HEK293 (cell line): ENCODE data around the gene ROPN1L.

ENCODE experiments used
- CTCF ChIA-PET: fragments of 350-600 bp; formaldehyde crosslinking; extraction: SDS; loops from one replicate; lab custom pipeline; 2021; ENCODE audit warnings: antibody characterized with exemption; lab: Yijun Ruan, JAX
- POLR2A ChIA-PET: fragments of 300-600 bp; formaldehyde crosslinking; extraction: SDS; loops from one replicate; lab custom pipeline; 2020; ENCODE audit warnings: antibody characterized with exemption, inconsistent platforms; lab: Yijun Ruan, JAX
- H3K27ac ChIP-seq: fragments of 200-500 bp; sonication (Bioruptor generic); 2 replicates; pipeline ENCODE4 v1.5.1; 2014; ENCODE audit warnings: low read depth, low read length, control low read depth, inconsistent platforms; ENCODE audit errors: extremely low read depth
- H3K36me3 ChIP-seq, 2 experiments: fragments of 200-500 bp in 1 of 2; sonication (Bioruptor generic) in 1 of 2; 1 replicate in 1 of 2; 2 replicates in 1 of 2; pipeline ENCODE4 v1.5.1; 2014 to 2017; ENCODE audit warnings: inconsistent platforms in 2 of 2, low read length in 2 of 2; ENCODE audit not compliant: control insufficient read depth in 2 of 2, insufficient read depth in 1 of 2
- H3K4me1 ChIP-seq: fragments of 200-500 bp; sonication (Bioruptor generic); 2 replicates; pipeline ENCODE4 v1.5.1; 2014; ENCODE audit warnings: mild to moderate bottlenecking, low read length, inconsistent platforms; ENCODE audit not compliant: control insufficient read depth, insufficient read depth
- H3K4me3 ChIP-seq: 2 replicates; pipeline ENCODE4 v1.5.1; 2011; ENCODE audit warnings: low read depth, mild to moderate bottlenecking, control low read depth, low read length, moderate library complexity
- H3K9me3 ChIP-seq: fragments of 200-500 bp; sonication (Bioruptor generic); 2 replicates; pipeline ENCODE4 v1.5.1; 2014; ENCODE audit warnings: low read depth, low read length, inconsistent platforms; ENCODE audit not compliant: control insufficient read depth, insufficient read depth
- SP7 ChIP-seq: fragments of 450-650 bp; formaldehyde crosslinking; IDR thresholded peaks from 2 replicates; pipeline ENCODE4 v1.5.1; 2016; ENCODE audit warnings: missing biosample characterization, missing genetic modification characterization
- ZBTB21 ChIP-seq: fragments of 450-650 bp; formaldehyde crosslinking; IDR thresholded peaks from 2 replicates; pipeline ENCODE4 v1.5.1; 2017; ENCODE audit warnings: missing biosample characterization, missing genetic modification characterization
- ZBTB48 ChIP-seq: fragments of 450-650 bp; formaldehyde crosslinking; IDR thresholded peaks from 2 replicates; pipeline ENCODE4 v1.5.1; 2016; ENCODE audit warnings: missing biosample characterization, missing genetic modification characterization
- ZBTB8A ChIP-seq: fragments of 450-650 bp; formaldehyde crosslinking; IDR thresholded peaks from 2 replicates; pipeline ENCODE4 v1.5.1; 2016; ENCODE audit warnings: missing biosample characterization, missing genetic modification characterization
- ZEB2 ChIP-seq: fragments of 450-650 bp; formaldehyde crosslinking; IDR thresholded peaks from 2 replicates; pipeline ENCODE4 v1.5.1; 2016; ENCODE audit warnings: missing biosample characterization, missing genetic modification characterization
- ZFP41 ChIP-seq: fragments of 450-650 bp; formaldehyde crosslinking; IDR thresholded peaks from 2 replicates; pipeline ENCODE4 v1.5.1; 2016; ENCODE audit warnings: missing biosample characterization, missing genetic modification characterization, borderline replicate concordance
- ZNF169 ChIP-seq: fragments of 450-650 bp; formaldehyde crosslinking; IDR thresholded peaks from 2 replicates; pipeline ENCODE4 v1.5.1; 2016; ENCODE audit warnings: missing biosample characterization, missing genetic modification characterization
- ZNF404 ChIP-seq: fragments of 450-650 bp; formaldehyde crosslinking; IDR thresholded peaks from 2 replicates; pipeline ENCODE4 v1.5.1; 2017; ENCODE audit warnings: missing biosample characterization, missing genetic modification characterization
- ZNF530 ChIP-seq: fragments of 450-650 bp; formaldehyde crosslinking; IDR thresholded peaks from 2 replicates; pipeline ENCODE4 v1.5.1; 2016; ENCODE audit warnings: low read depth, missing biosample characterization, missing genetic modification characterization
- ZNF571 ChIP-seq: fragments of 450-650 bp; formaldehyde crosslinking; IDR thresholded peaks from 2 replicates; pipeline ENCODE4 v1.5.0; 2017; ENCODE audit warnings: missing biosample characterization, missing genetic modification characterization
- ZNF629 ChIP-seq: fragments of 450-650 bp; formaldehyde crosslinking; IDR thresholded peaks from 2 replicates; pipeline ENCODE4 v1.5.1; 2017; ENCODE audit warnings: missing biosample characterization, missing genetic modification characterization
- ZNF785 ChIP-seq: fragments of 450-650 bp; formaldehyde crosslinking; IDR thresholded peaks from 2 replicates; pipeline ENCODE4 v1.5.1; 2016; ENCODE audit warnings: missing biosample characterization, missing genetic modification characterization
- ZSCAN23 ChIP-seq: fragments of 450-650 bp; formaldehyde crosslinking; IDR thresholded peaks from 2 replicates; pipeline ENCODE4 v1.5.1; 2016; ENCODE audit warnings: missing biosample characterization, missing genetic modification characterization
- TF ChIP-seq, protein P1 (sequence below): fragments of 450-650 bp; formaldehyde crosslinking; IDR thresholded peaks from 2 replicates; pipeline ENCODE4 v1.5.1; 2017; ENCODE audit warnings: missing biosample characterization, missing genetic modification characterization
- TF ChIP-seq, protein P2 (sequence below): fragments of 450-650 bp; formaldehyde crosslinking; IDR thresholded peaks from 2 replicates; pipeline ENCODE4 v1.5.1; 2016; ENCODE audit warnings: missing biosample characterization, missing genetic modification characterization, borderline replicate concordance
- TF ChIP-seq, protein P3 (sequence below): fragments of 450-650 bp; formaldehyde crosslinking; IDR thresholded peaks from 2 replicates; pipeline ENCODE4 v1.5.1; 2017; ENCODE audit warnings: missing biosample characterization, mild to moderate bottlenecking, missing genetic modification characterization, moderate library complexity
- TF ChIP-seq, protein P4 (sequence below): fragments of 450-650 bp; formaldehyde crosslinking; IDR thresholded peaks from 2 replicates; pipeline ENCODE4 v1.5.1; 2016; ENCODE audit warnings: missing biosample characterization, missing genetic modification characterization
- TF ChIP-seq, protein P5 (sequence below): fragments of 450-650 bp; IDR thresholded peaks from 2 replicates; pipeline ENCODE4 v1.5.1; 2018; ENCODE audit warnings: missing biosample characterization, mild to moderate bottlenecking, missing genetic modification characterization

ROPN1L gene

DNA sequence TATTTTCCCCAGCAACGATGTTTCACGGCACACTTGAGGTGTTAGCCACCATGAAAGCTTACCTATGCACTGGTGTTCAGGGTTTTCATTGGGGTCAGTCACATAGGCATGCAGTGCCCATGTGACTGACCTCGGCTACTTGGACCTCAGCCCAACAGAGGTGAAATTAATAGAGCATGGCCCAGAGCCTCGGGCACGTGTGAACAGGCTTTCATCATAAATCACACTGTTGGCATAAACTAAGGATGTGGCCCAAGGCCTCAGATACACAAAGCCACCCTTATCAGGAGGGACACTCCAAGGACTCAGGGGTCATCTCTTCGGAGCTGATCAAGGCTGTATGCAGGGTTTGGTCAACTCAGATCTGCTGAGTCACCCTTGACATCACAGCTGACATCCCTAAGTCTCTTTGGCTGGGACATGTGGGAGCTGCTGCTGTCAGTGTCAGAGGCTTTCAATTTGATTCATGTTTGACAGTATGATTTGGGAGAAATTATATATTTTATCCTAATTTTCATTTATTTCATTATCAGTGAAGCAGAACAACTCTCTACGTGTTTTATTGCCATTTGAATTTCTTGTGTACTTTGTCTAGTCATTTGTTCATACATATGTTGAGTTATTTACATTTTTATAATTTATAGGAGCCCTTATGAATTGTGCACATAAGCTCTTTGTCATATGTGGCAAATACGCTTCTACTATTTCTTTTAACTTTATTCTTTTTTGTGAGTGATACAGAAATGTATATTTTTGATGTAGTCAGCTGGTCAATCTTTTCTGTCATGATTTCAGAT lies 62.5 kb downstream of the ROPN1L start:
- H3K9me3 ChIP-seq, result no peaks in the 10 kb centered on the region
- no peak overlapping the region for H3K27ac ChIP-seq
- TF ChIP-seq ZBTB8A (tag by site-specific recombination) (peak; percentile 52), ZNF629 (peak; percentile 89), ZEB2 (tag by site-specific recombination) (peak; percentile 47; the same call in 1 of the 2 replicates), ZNF530 (tag by site-specific recombination) (no peak), SP7 (tag by site-specific recombination) (peak; percentile 40; the same call in 1 of the 2 replicates), ZBTB21 (tag by site-specific recombination) (peak; percentile 87), ZBTB48 (tag by site-specific recombination) (peak; percentile 78), ZNF404 (tag by site-specific recombination) (no peak)
- TF ChIP-seq, protein P1, sequence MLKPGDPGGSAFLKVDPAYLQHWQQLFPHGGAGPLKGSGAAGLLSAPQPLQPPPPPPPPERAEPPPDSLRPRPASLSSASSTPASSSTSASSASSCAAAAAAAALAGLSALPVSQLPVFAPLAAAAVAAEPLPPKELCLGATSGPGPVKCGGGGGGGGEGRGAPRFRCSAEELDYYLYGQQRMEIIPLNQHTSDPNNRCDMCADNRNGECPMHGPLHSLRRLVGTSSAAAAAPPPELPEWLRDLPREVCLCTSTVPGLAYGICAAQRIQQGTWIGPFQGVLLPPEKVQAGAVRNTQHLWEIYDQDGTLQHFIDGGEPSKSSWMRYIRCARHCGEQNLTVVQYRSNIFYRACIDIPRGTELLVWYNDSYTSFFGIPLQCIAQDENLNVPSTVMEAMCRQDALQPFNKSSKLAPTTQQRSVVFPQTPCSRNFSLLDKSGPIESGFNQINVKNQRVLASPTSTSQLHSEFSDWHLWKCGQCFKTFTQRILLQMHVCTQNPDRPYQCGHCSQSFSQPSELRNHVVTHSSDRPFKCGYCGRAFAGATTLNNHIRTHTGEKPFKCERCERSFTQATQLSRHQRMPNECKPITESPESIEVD, result peak; percentile 40
- TF ChIP-seq, protein P2, sequence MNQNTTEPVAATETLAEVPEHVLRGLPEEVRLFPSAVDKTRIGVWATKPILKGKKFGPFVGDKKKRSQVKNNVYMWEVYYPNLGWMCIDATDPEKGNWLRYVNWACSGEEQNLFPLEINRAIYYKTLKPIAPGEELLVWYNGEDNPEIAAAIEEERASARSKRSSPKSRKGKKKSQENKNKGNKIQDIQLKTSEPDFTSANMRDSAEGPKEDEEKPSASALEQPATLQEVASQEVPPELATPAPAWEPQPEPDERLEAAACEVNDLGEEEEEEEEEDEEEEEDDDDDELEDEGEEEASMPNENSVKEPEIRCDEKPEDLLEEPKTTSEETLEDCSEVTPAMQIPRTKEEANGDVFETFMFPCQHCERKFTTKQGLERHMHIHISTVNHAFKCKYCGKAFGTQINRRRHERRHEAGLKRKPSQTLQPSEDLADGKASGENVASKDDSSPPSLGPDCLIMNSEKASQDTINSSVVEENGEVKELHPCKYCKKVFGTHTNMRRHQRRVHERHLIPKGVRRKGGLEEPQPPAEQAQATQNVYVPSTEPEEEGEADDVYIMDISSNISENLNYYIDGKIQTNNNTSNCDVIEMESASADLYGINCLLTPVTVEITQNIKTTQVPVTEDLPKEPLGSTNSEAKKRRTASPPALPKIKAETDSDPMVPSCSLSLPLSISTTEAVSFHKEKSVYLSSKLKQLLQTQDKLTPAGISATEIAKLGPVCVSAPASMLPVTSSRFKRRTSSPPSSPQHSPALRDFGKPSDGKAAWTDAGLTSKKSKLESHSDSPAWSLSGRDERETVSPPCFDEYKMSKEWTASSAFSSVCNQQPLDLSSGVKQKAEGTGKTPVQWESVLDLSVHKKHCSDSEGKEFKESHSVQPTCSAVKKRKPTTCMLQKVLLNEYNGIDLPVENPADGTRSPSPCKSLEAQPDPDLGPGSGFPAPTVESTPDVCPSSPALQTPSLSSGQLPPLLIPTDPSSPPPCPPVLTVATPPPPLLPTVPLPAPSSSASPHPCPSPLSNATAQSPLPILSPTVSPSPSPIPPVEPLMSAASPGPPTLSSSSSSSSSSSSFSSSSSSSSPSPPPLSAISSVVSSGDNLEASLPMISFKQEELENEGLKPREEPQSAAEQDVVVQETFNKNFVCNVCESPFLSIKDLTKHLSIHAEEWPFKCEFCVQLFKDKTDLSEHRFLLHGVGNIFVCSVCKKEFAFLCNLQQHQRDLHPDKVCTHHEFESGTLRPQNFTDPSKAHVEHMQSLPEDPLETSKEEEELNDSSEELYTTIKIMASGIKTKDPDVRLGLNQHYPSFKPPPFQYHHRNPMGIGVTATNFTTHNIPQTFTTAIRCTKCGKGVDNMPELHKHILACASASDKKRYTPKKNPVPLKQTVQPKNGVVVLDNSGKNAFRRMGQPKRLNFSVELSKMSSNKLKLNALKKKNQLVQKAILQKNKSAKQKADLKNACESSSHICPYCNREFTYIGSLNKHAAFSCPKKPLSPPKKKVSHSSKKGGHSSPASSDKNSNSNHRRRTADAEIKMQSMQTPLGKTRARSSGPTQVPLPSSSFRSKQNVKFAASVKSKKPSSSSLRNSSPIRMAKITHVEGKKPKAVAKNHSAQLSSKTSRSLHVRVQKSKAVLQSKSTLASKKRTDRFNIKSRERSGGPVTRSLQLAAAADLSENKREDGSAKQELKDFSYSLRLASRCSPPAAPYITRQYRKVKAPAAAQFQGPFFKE (tag by site-specific recombination), result no peak
- TF ChIP-seq, protein P3, sequence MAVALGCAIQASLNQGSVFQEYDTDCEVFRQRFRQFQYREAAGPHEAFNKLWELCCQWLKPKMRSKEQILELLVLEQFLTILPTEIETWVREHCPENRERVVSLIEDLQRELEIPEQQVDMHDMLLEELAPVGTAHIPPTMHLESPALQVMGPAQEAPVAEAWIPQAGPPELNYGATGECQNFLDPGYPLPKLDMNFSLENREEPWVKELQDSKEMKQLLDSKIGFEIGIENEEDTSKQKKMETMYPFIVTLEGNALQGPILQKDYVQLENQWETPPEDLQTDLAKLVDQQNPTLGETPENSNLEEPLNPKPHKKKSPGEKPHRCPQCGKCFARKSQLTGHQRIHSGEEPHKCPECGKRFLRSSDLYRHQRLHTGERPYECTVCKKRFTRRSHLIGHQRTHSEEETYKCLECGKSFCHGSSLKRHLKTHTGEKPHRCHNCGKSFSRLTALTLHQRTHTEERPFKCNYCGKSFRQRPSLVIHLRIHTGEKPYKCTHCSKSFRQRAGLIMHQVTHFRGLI, result peak; percentile 19; the same call in 1 of the 2 replicates
- TF ChIP-seq, protein P4, sequence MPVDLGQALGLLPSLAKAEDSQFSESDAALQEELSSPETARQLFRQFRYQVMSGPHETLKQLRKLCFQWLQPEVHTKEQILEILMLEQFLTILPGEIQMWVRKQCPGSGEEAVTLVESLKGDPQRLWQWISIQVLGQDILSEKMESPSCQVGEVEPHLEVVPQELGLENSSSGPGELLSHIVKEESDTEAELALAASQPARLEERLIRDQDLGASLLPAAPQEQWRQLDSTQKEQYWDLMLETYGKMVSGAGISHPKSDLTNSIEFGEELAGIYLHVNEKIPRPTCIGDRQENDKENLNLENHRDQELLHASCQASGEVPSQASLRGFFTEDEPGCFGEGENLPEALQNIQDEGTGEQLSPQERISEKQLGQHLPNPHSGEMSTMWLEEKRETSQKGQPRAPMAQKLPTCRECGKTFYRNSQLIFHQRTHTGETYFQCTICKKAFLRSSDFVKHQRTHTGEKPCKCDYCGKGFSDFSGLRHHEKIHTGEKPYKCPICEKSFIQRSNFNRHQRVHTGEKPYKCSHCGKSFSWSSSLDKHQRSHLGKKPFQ (tag by site-specific recombination), result peak; percentile 86
- no peaks in the 10 kb centered on the region for H3K36me3 ChIP-seq
- H3K4me3 ChIP-seq, result no peak overlapping the region
- POLR2A ChIA-PET, result no interaction called here
- CTCF ChIA-PET, result interaction anchor here (0.8 to 1.4 kb wide), 2 partner anchors 8 to 17 kb away, joined by 3 read pairs; no protein-coding TSS in a partner anchor
- H3K4me1 ChIP-seq, result peaks cover 8% of the 10 kb centered on the region; the same call in 1 of the 2 replicates

GRCh38 chr5:10505517-10506095 lies 63.9 kb downstream of the ROPN1L start:
- POLR2A ChIA-PET, result no interaction called here
- no peak overlapping the region for H3K27ac ChIP-seq
- no peaks in the 10 kb centered on the region for H3K9me3 ChIP-seq
- peaks cover 8% of the 10 kb centered on the region; the same call in 1 of the 2 replicates for H3K4me1 ChIP-seq
- H3K36me3 ChIP-seq, result no peaks in the 10 kb centered on the region
- CTCF ChIA-PET, result no interaction called here
- no peak overlapping the region for H3K4me3 ChIP-seq
- TF ChIP-seq, protein P4 (tag by site-specific recombination), result no peak
- TF ChIP-seq ZFP41 (tag by site-specific recombination) (no peak), ZNF169 (tag by site-specific recombination) (no peak), ZNF785 (no peak), ZSCAN23 (no peak), ZNF571 (tag by site-specific recombination) (no peak)
- TF ChIP-seq, protein P5, sequence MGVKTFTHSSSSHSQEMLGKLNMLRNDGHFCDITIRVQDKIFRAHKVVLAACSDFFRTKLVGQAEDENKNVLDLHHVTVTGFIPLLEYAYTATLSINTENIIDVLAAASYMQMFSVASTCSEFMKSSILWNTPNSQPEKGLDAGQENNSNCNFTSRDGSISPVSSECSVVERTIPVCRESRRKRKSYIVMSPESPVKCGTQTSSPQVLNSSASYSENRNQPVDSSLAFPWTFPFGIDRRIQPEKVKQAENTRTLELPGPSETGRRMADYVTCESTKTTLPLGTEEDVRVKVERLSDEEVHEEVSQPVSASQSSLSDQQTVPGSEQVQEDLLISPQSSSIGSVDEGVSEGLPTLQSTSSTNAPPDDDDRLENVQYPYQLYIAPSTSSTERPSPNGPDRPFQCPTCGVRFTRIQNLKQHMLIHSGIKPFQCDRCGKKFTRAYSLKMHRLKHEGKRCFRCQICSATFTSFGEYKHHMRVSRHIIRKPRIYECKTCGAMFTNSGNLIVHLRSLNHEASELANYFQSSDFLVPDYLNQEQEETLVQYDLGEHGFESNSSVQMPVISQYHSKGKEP (tag by site-specific recombination), result no peak
